ENCODE data around the gene PLEKHG4.
A peak's percentile ranks its signal among the peaks of the same experiment; 100 is the strongest.

PLEKHG4 gene

DNA sequence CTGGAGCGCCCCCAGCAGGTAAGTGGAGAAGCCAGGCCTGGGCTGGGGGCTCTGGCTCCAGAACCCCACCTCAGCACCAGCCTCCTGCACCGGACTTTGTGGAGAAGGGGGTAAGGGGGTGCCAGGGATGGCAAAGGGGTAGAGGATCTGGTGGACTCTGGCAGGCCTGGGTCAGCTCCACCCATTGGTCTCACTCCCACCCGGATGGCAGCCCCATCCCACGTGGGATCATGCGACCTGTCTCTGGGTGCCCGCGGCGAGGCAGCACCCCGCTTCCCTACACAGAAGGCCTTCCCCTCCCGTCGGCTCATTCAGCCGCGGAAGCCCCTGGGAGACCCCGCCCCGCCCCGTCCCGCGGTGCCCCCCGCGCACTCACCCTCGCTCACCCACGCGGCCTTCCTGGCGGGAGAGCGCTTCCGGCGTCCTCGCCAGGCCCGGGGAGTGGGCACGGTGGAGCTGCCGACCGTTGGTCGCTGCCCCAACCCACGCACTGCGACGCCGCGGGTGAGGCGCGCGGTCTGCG lies 498 bp upstream of the PLEKHG4 start:
- TF ChIP-seq CTCF (IDR thresholded peaks at IDR 0.05; ENCODE audit: insufficient read depth, low read length, poor library complexity, severe bottlenecking) (peak; percentile 37), EZH2phosphoT487 (conservative IDR thresholded peaks at IDR 0.05; ENCODE audit: low read length) (no peak)
- Histone ChIP-seq H3K9ac (ENCODE audit: low read length) (peak overlapping the region; percentile 60), H2AFZ (ENCODE audit: low read depth, low read length, severe bottlenecking) (peak overlapping the region; percentile 78), H3K9me2 (replicated peaks; ENCODE audit: insufficient read depth, low read length) (no peaks in the 10 kb centered on the region), H4K20me1 (ENCODE audit: low read depth, low read length) (no peaks in the 10 kb centered on the region), H3K27me3 (ENCODE audit: low read length) (no peaks in the 10 kb centered on the region), H3K79me2 (ENCODE audit: insufficient read depth, low read length) (no peaks in the 10 kb centered on the region), H3K36me3 (ENCODE audit: low read length) (no peaks in the 10 kb centered on the region), H3K9me3 (ENCODE audit: insufficient read depth, low read length) (no peaks in the 10 kb centered on the region), H3F3A (ENCODE audit: insufficient read depth) (no peaks in the 10 kb centered on the region), H3K4me3 (ENCODE audit: insufficient read depth, low read length, poor library complexity, severe bottlenecking) (peak overlapping the region; percentile 53), H3K4me2 (ENCODE audit: low read depth, low read length, poor library complexity, severe bottlenecking) (peak overlapping the region; percentile 62), H3K27ac (ENCODE audit: low read depth, low read length) (no peak overlapping the region)

GRCh38 chr16:67280090-67281015 lies 1.0 kb downstream of the PLEKHG4 start:
- no peaks in the 10 kb centered on the region for H3K9me3 ChIP-seq (ENCODE audit: insufficient read depth, low read length)
- no peak overlapping the region for H3K4me2 ChIP-seq (ENCODE audit: low read depth, low read length, poor library complexity, severe bottlenecking)
- H3K79me2 ChIP-seq (ENCODE audit: insufficient read depth, low read length) = no peaks in the 10 kb centered on the region
- no peaks in the 10 kb centered on the region for H3K9me2 ChIP-seq (replicated peaks; ENCODE audit: insufficient read depth, low read length)
- H3K4me3 ChIP-seq (ENCODE audit: insufficient read depth, low read length, poor library complexity, severe bottlenecking) = no peak overlapping the region
- TF ChIP-seq EZH2phosphoT487 (conservative IDR thresholded peaks at IDR 0.05; ENCODE audit: low read length) (no peak), CTCF (IDR thresholded peaks at IDR 0.05; ENCODE audit: insufficient read depth, low read length, poor library complexity, severe bottlenecking) (no peak)
- no peak overlapping the region for H3K9ac ChIP-seq (ENCODE audit: low read length)
- no peaks in the 10 kb centered on the region for H4K20me1 ChIP-seq (ENCODE audit: low read depth, low read length)
- no peaks in the 10 kb centered on the region for H3K36me3 ChIP-seq (ENCODE audit: low read length)
- no peak overlapping the region for H3K27ac ChIP-seq (ENCODE audit: low read depth, low read length)
- H3F3A ChIP-seq (ENCODE audit: insufficient read depth) = no peaks in the 10 kb centered on the region
- no peaks in the 10 kb centered on the region for H3K27me3 ChIP-seq (ENCODE audit: low read length)
- no peak overlapping the region for H2AFZ ChIP-seq (ENCODE audit: low read depth, low read length, severe bottlenecking)

DNA sequence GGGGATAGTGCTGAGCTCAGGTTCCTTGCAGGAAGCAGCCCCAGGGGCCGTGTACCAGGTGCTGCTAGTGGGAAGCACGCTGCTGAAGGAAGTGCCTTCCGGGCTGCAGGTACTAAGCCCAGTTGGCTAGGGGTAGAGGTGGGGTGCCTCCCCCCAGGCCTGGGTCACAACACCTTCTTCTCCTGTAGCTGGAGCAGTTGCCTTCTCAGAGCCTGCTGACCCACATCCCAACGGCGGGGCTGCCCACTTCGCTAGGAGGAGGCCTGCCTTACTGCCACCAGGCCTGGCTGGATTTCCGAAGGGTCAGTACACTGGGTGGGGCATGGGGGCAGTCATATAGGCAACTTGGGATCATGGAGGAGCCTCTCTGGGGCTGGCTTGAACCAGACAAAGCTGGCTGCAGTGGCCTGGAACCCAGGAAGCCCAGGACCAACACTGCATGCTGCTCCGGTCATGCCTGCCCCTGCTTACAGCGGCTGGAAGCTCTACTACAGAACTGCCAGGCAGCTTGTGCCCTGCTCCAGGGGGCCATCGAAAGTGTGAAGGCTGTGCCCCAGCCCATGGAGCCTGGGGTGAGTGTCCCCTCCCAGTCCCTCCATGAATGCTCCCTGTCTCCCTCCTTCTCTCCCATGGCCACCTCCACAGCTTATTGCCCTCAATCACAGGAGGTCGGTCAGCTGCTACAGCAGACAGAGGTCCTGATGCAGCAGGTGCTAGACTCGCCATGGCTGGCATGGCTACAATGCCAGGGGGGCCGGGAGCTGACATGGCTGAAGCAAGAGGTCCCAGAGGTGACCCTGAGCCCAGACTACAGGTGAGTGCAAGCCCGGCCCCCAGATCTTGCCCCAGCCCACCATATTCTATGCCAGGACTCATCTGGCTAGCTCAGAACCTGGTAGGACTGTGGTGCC lies 2.5 kb downstream of the PLEKHG4 start:
- H3F3A ChIP-seq (ENCODE audit: insufficient read depth) = no peaks in the 10 kb centered on the region
- H3K27me3 ChIP-seq (ENCODE audit: low read length) = no peaks in the 10 kb centered on the region
- H4K20me1 ChIP-seq (ENCODE audit: low read depth, low read length) = no peaks in the 10 kb centered on the region
- no peaks in the 10 kb centered on the region for H3K79me2 ChIP-seq (ENCODE audit: insufficient read depth, low read length)
- no peak overlapping the region for H3K4me2 ChIP-seq (ENCODE audit: low read depth, low read length, poor library complexity, severe bottlenecking)
- no peak overlapping the region for H2AFZ ChIP-seq (ENCODE audit: low read depth, low read length, severe bottlenecking)
- no peak overlapping the region for H3K9ac ChIP-seq (ENCODE audit: low read length)
- H3K9me3 ChIP-seq (ENCODE audit: insufficient read depth, low read length) = no peaks in the 10 kb centered on the region
- H3K27ac ChIP-seq (ENCODE audit: low read depth, low read length) = no peak overlapping the region
- TF ChIP-seq EZH2phosphoT487 (conservative IDR thresholded peaks at IDR 0.05; ENCODE audit: low read length) (no peak), CTCF (IDR thresholded peaks at IDR 0.05; ENCODE audit: insufficient read depth, low read length, poor library complexity, severe bottlenecking) (no peak)
- H3K9me2 ChIP-seq (replicated peaks; ENCODE audit: insufficient read depth, low read length) = no peaks in the 10 kb centered on the region
- no peaks in the 10 kb centered on the region for H3K36me3 ChIP-seq (ENCODE audit: low read length)
- H3K4me3 ChIP-seq (ENCODE audit: insufficient read depth, low read length, poor library complexity, severe bottlenecking) = no peak overlapping the region
